HEK293T (cell line): ENCODE results near the gene SFTA2.

Source experiments
- CTCF ChIA-PET: fragments of 350-600 bp; formaldehyde crosslinking; extraction: SDS; loops from one replicate; lab custom pipeline; 2021; ENCODE audit warnings: antibody characterized with exemption, inconsistent platforms; lab: Yijun Ruan, JAX
- POLR2A ChIA-PET: fragments of 350-600 bp; formaldehyde crosslinking; extraction: SDS; loops from one replicate; lab custom pipeline; 2020; ENCODE audit warnings: antibody characterized with exemption, inconsistent platforms; lab: Yijun Ruan, JAX
- DNase-seq: peaks from one replicate; pipeline ENCODE4 v3.0.0; 2012; ENCODE audit warnings: mixed read lengths; ENCODE audit errors: extremely low spot score
- ARNT ChIP-seq: fragments of 450-650 bp; IDR thresholded peaks from 2 replicates; pipeline ENCODE4 v1.6.1; 2017; ENCODE audit warnings: mild to moderate bottlenecking
- BHLHE40 ChIP-seq: fragments of 450-650 bp; IDR thresholded peaks from 2 replicates; pipeline ENCODE4 v1.6.1; 2016; ENCODE audit warnings: mild to moderate bottlenecking, moderate library complexity, borderline replicate concordance
- CTBP1 ChIP-seq: fragments of 450-650 bp; IDR thresholded peaks from 2 replicates; pipeline ENCODE4 v1.6.1; 2016; ENCODE audit warnings: borderline replicate concordance
- ELF4 ChIP-seq: fragments of 450-650 bp; IDR thresholded peaks from 2 replicates; pipeline ENCODE4 v1.6.1; 2017; ENCODE audit warnings: antibody characterized with exemption
- FOXA1 ChIP-seq: fragments of 450-650 bp; IDR thresholded peaks from 2 replicates; pipeline ENCODE4 v1.6.1; 2016; ENCODE audit warnings: mild to moderate bottlenecking
- FOXK2 ChIP-seq: fragments of 450-650 bp; IDR thresholded peaks from 2 replicates; pipeline ENCODE4 v1.6.1; 2016; ENCODE audit warnings: mild to moderate bottlenecking
- FOXM1 ChIP-seq: fragments of 450-650 bp; IDR thresholded peaks from 2 replicates; pipeline ENCODE4 v1.6.1; 2017; ENCODE audit warnings: mild to moderate bottlenecking, borderline replicate concordance
- HDGF ChIP-seq: fragments of 450-650 bp; IDR thresholded peaks from 2 replicates; pipeline ENCODE4 v1.6.1; 2017; ENCODE audit warnings: antibody characterized with exemption, borderline replicate concordance
- L3MBTL2 ChIP-seq: fragments of 450-650 bp; conservative IDR thresholded peaks from 2 replicates; pipeline ENCODE4 v1.6.1; 2016; ENCODE audit warnings: mild to moderate bottlenecking
- LEF1 ChIP-seq: fragments of 450-650 bp; IDR thresholded peaks from 2 replicates; pipeline ENCODE4 v1.6.1; 2017; ENCODE audit warnings: mild to moderate bottlenecking, borderline replicate concordance
- NFRKB ChIP-seq: fragments of 450-650 bp; IDR thresholded peaks from 2 replicates; pipeline ENCODE4 v1.6.1; 2016; ENCODE audit warnings: mild to moderate bottlenecking, moderate library complexity
- SP1 ChIP-seq: fragments of 450-650 bp; IDR thresholded peaks from 2 replicates; pipeline ENCODE4 v1.6.1; 2017
- SUZ12 ChIP-seq: fragments of 450-650 bp; IDR thresholded peaks from 2 replicates; pipeline ENCODE4 v1.6.1; 2016; ENCODE audit warnings: mild to moderate bottlenecking
- TARDBP ChIP-seq: fragments of 450-650 bp; IDR thresholded peaks from 2 replicates; pipeline ENCODE4 v1.6.1; 2016
- ZNF384 ChIP-seq: fragments of 450-650 bp; IDR thresholded peaks from 2 replicates; pipeline ENCODE4 v1.6.1; 2016
- TF ChIP-seq, protein P1 (sequence below): fragments of 450-650 bp; IDR thresholded peaks from 2 replicates; pipeline ENCODE4 v1.6.1; 2016

Gene SFTA2

DNA sequence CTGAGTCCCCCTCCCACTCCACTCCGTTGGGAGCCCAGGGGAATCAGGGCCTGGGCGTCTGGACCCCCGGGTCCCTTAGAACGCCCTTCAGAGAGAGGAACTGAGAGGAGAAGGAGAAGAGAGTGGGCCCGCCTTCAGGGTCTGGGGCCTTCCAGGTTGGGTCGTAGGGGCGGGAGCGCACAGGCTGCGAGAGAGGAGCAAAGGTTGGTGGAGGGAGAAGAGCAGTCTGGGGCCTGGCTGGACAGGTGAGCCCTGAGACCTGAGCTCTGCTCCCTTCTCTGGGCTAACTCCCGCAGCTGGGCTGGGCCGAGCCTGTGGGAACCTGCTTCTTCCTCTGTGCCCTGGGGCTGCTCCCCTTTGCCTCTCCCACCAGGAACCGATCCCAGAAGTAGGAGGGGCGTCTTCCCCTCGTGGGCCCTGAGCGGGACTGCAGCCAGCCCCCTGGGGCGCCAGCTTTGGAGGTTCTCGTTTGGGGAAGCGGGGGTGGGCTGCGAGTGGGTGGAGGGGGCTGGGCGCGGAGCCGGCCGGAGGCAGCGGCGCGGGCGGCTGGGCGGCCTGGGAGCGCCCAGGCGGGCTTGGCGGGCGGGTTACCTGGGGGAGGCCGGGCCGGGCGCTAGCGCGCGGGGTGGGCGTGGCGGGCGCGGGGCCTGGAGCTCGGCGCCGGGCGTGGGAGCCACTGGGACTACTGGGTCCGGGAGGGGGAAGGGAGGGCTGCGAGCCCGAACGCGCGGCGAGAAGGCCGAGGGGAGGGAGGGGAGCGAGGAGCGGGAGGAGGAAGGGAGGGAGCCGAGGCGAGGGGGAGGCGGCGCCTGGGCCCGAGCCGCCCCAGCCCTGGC, 48.1 kb downstream of the SFTA2 start, which contains the start of gene DDR1:
TSS of gene DDR1 (plus strand) at position 835 of the 836 bp plus-strand sequence. CDS start 4,211 bp downstream, outside the sequence.
- TF ChIP-seq FOXA1: no peak
- TF ChIP-seq TARDBP: no peak
- no peak for TF ChIP-seq HDGF
- no peak for TF ChIP-seq L3MBTL2
- no peak for TF ChIP-seq ELF4
- TF ChIP-seq CTBP1: no peak
- TF ChIP-seq ZNF384: no peak
- TF ChIP-seq BHLHE40: no peak
- TF ChIP-seq NFRKB: no peak
- TF ChIP-seq, protein P1, sequence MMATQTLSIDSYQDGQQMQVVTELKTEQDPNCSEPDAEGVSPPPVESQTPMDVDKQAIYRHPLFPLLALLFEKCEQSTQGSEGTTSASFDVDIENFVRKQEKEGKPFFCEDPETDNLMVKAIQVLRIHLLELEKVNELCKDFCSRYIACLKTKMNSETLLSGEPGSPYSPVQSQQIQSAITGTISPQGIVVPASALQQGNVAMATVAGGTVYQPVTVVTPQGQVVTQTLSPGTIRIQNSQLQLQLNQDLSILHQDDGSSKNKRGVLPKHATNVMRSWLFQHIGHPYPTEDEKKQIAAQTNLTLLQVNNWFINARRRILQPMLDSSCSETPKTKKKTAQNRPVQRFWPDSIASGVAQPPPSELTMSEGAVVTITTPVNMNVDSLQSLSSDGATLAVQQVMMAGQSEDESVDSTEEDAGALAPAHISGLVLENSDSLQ: no peak
- TF ChIP-seq LEF1: no peak
- no peak for TF ChIP-seq ARNT
- no peak for TF ChIP-seq FOXM1
- no peak for TF ChIP-seq FOXK2
- no peak for TF ChIP-seq SUZ12
- TF ChIP-seq SP1: no peak
- peak; percentile 61 for DNase-seq
- ChIA-PET POLR2A (interaction anchor here (0.7 to 2.1 kb wide), 9 partner anchors 20 to 268 kb away, joined by 3 to 10 read pairs (median 4); partner anchors contain the start of genes GTF2H4 and VARS2), CTCF (interaction anchor here (0.9 to 1.6 kb wide), 4 partner anchors 54 to 212 kb away, joined by 3 to 5 read pairs (median 4); partner anchors contain the start of gene DHX16)

DNA sequence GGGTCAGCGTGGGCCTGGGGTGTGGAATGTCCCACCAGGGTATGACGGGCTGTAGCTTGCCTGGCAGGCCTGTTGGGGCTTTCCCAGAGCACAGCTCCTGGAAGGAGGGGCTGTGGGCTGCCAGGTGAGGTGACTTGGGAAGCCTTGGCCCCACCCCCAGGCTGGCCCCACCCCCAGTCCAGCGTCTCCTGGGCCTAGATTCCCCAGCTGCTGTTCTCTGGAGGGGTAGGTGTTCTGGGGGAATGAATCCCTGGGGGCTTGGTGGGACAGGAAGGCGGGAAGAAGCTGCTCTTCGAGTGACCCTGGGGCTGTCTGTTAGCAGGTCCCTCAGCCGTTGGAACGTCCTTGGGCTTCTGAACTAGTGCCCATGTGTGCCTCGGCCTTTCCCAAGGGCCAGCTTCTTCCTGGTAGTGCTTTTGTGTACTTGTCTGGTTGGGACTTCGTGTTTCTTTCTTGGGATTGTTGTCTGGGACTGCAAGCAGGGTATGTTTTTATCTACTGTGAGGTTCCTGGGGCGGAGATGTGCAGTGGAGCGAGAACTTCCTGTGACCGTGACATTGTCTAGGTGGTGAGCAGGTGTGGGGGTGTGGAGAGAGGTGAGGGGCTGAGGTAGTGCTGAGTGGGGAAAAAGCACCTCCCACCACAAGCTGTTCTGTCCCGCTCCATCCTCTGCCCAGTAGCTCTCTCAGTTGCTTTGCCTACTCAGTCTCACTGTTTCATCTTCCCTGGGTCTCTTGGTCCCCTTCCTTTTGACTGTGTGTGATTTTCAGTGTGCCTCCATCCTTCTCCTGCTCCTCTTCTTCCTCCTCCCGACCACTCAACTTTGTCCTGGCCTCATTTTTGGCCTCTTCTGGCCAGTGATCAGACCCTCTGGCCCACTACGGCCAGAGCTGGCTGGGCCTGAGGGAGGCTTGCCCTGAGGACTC, 48.9 kb downstream of the SFTA2 start:
- CTCF ChIA-PET: interaction anchor here (0.5 to 1.9 kb wide), 6 partner anchors 32 to 204 kb away, joined by 3 to 6 read pairs (median 4); partner anchors contain the start of gene VARS2
- DNase-seq: no peak
- TF ChIP-seq FOXK2: no peak
- TF ChIP-seq, protein P1: no peak
- TF ChIP-seq ELF4: no peak
- no peak for TF ChIP-seq BHLHE40
- no peak for TF ChIP-seq SUZ12
- TF ChIP-seq TARDBP: no peak
- TF ChIP-seq NFRKB: no peak
- no peak for TF ChIP-seq ZNF384
- no peak for TF ChIP-seq CTBP1
- no peak for TF ChIP-seq LEF1
- TF ChIP-seq FOXM1: no peak
- POLR2A ChIA-PET: interaction anchor here (0.8 to 1.9 kb wide), 7 partner anchors 19 to 267 kb away, joined by 3 to 7 read pairs (median 4); partner anchors contain the start of genes MDC1 and VARS2

DNA sequence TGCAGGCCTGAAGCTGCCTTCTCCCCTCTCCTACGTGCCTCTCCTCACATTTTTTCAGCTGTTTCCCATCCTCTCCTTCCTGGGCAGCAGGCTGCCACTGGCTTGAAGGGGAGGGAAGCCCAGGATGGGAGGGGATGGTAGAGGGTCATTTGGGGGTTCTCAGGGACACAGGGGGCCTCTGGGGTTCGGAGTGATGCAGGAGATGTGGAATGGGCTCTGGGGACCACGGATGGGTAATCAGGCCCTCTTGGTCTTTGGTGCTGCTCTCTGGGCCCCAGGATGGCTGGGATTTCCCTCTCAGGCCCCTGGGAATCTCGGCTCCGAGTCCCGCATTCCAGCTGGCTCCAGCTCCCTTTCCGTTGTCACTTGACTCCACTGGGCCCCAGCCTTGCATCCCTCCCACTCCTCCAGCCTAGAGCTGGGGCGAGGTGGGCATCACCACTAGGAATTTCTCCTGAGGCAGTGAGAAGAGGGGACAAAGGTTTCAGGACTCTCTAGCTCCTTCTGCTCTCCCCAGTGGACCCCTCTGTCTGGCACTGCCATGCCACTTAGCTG, 49.7 kb downstream of the SFTA2 start:
- ChIA-PET CTCF (interaction anchor here (1.2 to 1.9 kb wide), 4 partner anchors 32 to 205 kb away, joined by 3 to 6 read pairs (median 4); partner anchors contain the start of gene VARS2), POLR2A (interaction anchor here (0.9 to 1.8 kb wide), 4 partner anchors 18 to 165 kb away, joined by 3 to 7 read pairs (median 4); partner anchors contain the start of genes MDC1 and VARS2)
- DNase-seq: no peak
- TF ChIP-seq BHLHE40 (no peak), SUZ12 (no peak), HDGF (no peak), TARDBP (no peak), FOXA1 (no peak), SP1 (no peak), CTBP1 (no peak), LEF1 (no peak), FOXM1 (no peak), ELF4 (no peak), ZNF384 (no peak), L3MBTL2 (no peak), FOXK2 (no peak)
- TF ChIP-seq, protein P1: no peak

DNA sequence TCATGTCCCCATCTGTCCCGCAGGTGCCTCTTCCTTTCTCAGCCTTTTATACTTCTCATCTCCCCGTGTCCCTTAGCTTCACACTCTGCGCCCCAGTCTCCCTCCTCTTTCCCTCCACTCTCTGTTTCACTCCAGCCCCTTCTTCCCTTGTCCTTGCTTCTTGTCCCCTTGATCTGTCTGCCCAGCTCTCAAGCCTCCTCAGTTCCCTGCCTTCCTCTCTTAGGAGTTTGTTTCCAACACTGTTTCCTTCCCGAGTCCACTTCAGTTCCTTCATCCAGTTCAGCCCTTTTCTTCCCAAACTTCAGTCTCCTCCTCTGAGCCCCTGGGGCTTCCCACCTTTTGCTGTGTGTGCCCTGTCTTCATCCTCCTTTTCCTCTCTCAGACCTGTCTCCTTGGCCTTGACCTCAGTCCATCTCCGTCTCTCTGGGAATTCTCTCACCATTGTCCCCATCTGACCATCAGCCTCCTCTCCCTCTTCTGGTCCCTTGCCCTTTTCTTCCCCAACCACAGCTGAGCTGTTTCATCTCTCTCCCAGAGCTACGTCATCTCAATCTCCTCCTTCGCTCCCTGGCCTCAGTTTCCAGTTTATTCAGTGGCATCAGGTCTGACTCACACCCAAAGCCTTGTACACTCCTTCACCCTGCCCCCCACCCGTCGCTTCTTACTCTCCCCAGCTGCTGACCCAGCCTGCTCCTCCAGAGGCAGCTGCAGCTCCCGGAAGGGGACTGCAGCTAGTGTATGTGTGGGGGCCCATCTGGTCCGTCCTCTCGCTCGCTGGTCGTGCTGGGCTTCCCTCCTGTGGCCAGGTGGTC, 50.4 kb downstream of the SFTA2 start:
- ChIA-PET POLR2A (interaction anchor here (1.1 to 1.8 kb wide), 2 partner anchors 32 to 59 kb away, joined by 5 to 7 read pairs; partner anchors contain the start of gene VARS2), CTCF (interaction anchor here (1.3 to 1.9 kb wide), 3 partner anchors 33 to 206 kb away, joined by 3 to 6 read pairs (median 5); partner anchors contain the start of gene VARS2)
- DNase-seq: no peak
- TF ChIP-seq SP1 (no peak), SUZ12 (no peak), NFRKB (no peak), L3MBTL2 (no peak), BHLHE40 (no peak), LEF1 (no peak), ZNF384 (no peak)
- TF ChIP-seq, protein P1: no peak
